ENCODE data around the gene UPF2.

GRCh38 chr10:12025591-12025990 is 17.0 kb downstream of the UPF2 start:
- TF ChIP-seq CTCF (IDR thresholded peaks at IDR 0.05; ENCODE audit: low read depth, low read length, missing input control) (no peak), RXRA (IDR thresholded peaks at IDR 0.05) (no peak), TAF1 (conservative IDR thresholded peaks at IDR 0.05) (no peak), RAD21 (IDR thresholded peaks at IDR 0.05) (no peak), FOXA1 (IDR thresholded peaks at IDR 0.05) (no peak), GABPA (IDR thresholded peaks at IDR 0.05 in 1 of 2, conservative IDR thresholded peaks at IDR 0.05 in 1 of 2) (no peak), EGR1 (IDR thresholded peaks at IDR 0.05; ENCODE audit: low read depth in 2 of 2) (no peak), MAX (IDR thresholded peaks at IDR 0.05) (no peak), SP1 (IDR thresholded peaks at IDR 0.05) (no peak), JUND (IDR thresholded peaks at IDR 0.05) (no peak), NR2F2 (IDR thresholded peaks at IDR 0.05) (no peak)
- TF ChIP-seq, protein P1, sequence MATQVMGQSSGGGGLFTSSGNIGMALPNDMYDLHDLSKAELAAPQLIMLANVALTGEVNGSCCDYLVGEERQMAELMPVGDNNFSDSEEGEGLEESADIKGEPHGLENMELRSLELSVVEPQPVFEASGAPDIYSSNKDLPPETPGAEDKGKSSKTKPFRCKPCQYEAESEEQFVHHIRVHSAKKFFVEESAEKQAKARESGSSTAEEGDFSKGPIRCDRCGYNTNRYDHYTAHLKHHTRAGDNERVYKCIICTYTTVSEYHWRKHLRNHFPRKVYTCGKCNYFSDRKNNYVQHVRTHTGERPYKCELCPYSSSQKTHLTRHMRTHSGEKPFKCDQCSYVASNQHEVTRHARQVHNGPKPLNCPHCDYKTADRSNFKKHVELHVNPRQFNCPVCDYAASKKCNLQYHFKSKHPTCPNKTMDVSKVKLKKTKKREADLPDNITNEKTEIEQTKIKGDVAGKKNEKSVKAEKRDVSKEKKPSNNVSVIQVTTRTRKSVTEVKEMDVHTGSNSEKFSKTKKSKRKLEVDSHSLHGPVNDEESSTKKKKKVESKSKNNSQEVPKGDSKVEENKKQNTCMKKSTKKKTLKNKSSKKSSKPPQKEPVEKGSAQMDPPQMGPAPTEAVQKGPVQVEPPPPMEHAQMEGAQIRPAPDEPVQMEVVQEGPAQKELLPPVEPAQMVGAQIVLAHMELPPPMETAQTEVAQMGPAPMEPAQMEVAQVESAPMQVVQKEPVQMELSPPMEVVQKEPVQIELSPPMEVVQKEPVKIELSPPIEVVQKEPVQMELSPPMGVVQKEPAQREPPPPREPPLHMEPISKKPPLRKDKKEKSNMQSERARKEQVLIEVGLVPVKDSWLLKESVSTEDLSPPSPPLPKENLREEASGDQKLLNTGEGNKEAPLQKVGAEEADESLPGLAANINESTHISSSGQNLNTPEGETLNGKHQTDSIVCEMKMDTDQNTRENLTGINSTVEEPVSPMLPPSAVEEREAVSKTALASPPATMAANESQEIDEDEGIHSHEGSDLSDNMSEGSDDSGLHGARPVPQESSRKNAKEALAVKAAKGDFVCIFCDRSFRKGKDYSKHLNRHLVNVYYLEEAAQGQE (IDR thresholded peaks at IDR 0.05) = no peak
- TF ChIP-seq, protein P2, sequence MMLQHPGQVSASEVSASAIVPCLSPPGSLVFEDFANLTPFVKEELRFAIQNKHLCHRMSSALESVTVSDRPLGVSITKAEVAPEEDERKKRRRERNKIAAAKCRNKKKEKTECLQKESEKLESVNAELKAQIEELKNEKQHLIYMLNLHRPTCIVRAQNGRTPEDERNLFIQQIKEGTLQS (IDR thresholded peaks at IDR 0.05) = no peak
- TF ChIP-seq, protein P3, sequence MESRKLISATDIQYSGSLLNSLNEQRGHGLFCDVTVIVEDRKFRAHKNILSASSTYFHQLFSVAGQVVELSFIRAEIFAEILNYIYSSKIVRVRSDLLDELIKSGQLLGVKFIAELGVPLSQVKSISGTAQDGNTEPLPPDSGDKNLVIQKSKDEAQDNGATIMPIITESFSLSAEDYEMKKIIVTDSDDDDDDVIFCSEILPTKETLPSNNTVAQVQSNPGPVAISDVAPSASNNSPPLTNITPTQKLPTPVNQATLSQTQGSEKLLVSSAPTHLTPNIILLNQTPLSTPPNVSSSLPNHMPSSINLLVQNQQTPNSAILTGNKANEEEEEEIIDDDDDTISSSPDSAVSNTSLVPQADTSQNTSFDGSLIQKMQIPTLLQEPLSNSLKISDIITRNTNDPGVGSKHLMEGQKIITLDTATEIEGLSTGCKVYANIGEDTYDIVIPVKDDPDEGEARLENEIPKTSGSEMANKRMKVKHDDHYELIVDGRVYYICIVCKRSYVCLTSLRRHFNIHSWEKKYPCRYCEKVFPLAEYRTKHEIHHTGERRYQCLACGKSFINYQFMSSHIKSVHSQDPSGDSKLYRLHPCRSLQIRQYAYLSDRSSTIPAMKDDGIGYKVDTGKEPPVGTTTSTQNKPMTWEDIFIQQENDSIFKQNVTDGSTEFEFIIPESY (IDR thresholded peaks at IDR 0.05) = no peak
